Sigmoid colon (tissue), 7 donors: ENCODE data around the gene RAB12. TPM values are rescaled to one million over a fixed set of nuclear protein-coding genes. Genes with fewer than 3 reads are reported as not detected.

Experiments used
- DNase-seq: peaks from one replicate; pipeline ENCODE4 v3.0.0-alpha.2; 2019
- H3K27ac ChIP-seq, 4 donors: fragments of 200-600 bp; sonication (generic); one replicate each; pipeline ENCODE4 v1.5.1; 2016 to 2019; ENCODE audit warnings: mild to moderate bottlenecking in 1 of 4
- H3K27me3 ChIP-seq, 3 donors: fragments of 200-600 bp; sonication (generic); one replicate each; pipeline ENCODE4 v1.5.1; 2019; ENCODE audit warnings: mild to moderate bottlenecking in 1 of 3
- H3K36me3 ChIP-seq, 4 donors: fragments of 200-600 bp; sonication (generic); one replicate each; pipeline ENCODE4 v1.5.1; 2016 to 2019
- H3K4me1 ChIP-seq, 4 donors: fragments of 200-600 bp; sonication (generic); one replicate each; pipeline ENCODE4 v1.5.1; 2017 to 2019
- H3K4me3 ChIP-seq, 4 donors: fragments of 200-600 bp; sonication (generic); one replicate each; pipeline ENCODE4 v1.5.1; 2017 to 2019; ENCODE audit warnings: mild to moderate bottlenecking in 2 of 4, moderate library complexity in 1 of 4
- H3K9me3 ChIP-seq, 4 donors: fragments of 200-600 bp in 3 of 4; sonication (generic) in 3 of 4; one replicate each; pipeline versions ENCODE4 v1.5.1 to v1.6.1; 2013 to 2019
- EP300 ChIP-seq, 4 donors: sonication (generic); formaldehyde crosslinking; IDR thresholded peaks; one replicate each; pipeline ENCODE4 v1.6.1; 2017; ENCODE audit warnings: antibody characterized with exemption in 4 of 4
- POLR2A ChIP-seq, 2 donors: fragments of 450-650 bp; IDR thresholded peaks; one replicate each; pipeline ENCODE4 v1.6.1; 2016; ENCODE audit warnings: antibody characterized with exemption in 2 of 2, mild to moderate bottlenecking in 2 of 2, moderate library complexity in 2 of 2
- POLR2AphosphoS5 ChIP-seq, 4 donors: sonication (generic); formaldehyde crosslinking; IDR thresholded peaks; one replicate each; pipeline ENCODE4 v1.6.1; 2017; ENCODE audit warnings: antibody characterized with exemption in 4 of 4
- WGBS, 2 donors: extraction: QIAGEN DNeasy Blood & Tissue Kit; methylation state at CpG; one replicate each; pipeline ENCODE4 v1.1.7; 2013; 5-methylcytosine and 5-hydroxymethylcytosine counted together
- intact Hi-C: fragments of 100-400 bp; cut with DNase I; formaldehyde crosslinking; loops from one replicate; pipeline ENCODE4 v1.15.1; 2023
- polyA plus RNA-seq, 3 donors: library from polyadenylated mRNA; stranded (reverse); fragments of 200-250 nt; gene quantifications; one replicate each; pipeline ENCODE4 v1.2.3, GENCODE V29; 2013
- total RNA-seq, 4 donors: library from RNA; depleted of rRNA; stranded (reverse); fragments of >200 nt; gene quantifications; one replicate each; pipeline ENCODE4 v1.1.0, GENCODE V29; 2016
- TF ChIP-seq, protein P1 (sequence below), 4 experiments: fragments of 450-650 bp in 3 of 4; fragments of 200-600 bp in 1 of 4; IDR thresholded peaks; one replicate each; pipeline ENCODE4 v1.5.1; 2016 to 2019; ENCODE audit warnings: antibody characterized with exemption in 4 of 4, mild to moderate bottlenecking in 3 of 4, moderate library complexity in 2 of 4
- donor health status: healthy with polysubstance abuse.
- donor health status: Bipolar disorder and iron deficiency.
- donor health status: healthy.

RAB12 gene, protein sequence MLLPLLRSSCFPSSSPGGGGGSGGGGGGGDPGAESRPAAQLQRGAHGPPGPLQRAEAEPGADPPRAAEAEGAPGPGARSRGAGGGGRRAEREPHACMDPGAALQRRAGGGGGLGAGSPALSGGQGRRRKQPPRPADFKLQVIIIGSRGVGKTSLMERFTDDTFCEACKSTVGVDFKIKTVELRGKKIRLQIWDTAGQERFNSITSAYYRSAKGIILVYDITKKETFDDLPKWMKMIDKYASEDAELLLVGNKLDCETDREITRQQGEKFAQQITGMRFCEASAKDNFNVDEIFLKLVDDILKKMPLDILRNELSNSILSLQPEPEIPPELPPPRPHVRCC
- total RNA-seq (10 to 100 TPM; 69.5 to 87.8 (median 77.6) TPM), polyA plus RNA-seq (10 to 100 TPM in 2 of 3 donors, 1 to 10 TPM in 1; 9.2 to 16.2 (median 14.4) TPM)

DNA sequence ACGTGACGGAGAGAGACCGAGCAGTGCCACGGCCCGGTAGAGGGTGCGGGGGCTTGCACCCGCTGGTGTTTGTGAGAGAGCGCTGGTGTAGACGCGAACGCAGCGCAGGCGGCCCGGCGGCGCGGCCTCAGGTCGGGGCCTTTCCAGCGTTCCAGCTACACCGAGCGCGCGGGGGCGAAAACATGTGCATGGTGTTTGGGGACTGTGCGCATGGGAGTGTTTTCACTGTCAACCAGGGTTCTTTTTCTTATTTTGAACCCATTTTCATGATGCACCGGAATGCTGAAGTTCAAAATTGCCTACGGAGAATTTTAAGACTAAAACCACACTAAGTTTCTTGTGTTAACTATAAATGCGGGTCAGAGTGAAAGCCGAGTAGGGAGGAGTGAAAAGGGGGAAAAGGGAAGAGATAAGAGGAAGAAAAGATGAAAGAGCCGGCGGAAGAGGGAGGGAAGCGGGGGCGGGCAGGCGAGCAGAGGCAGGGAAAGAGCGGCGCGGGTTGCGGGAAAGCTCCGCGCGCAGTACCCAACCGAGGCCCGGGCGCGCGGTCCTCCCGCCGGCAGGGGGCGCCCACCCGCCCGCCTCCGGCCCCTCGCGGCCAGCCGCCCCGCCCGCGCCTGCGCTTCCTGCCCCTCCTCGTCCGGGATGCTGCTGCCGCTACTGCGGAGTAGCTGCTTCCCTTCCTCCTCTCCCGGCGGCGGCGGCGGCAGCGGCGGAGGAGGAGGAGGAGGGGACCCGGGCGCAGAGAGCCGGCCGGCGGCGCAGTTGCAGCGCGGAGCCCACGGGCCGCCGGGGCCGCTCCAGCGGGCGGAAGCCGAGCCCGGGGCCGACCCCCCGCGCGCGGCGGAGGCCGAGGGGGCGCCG is at the start of gene RAB12:
TSS of gene RAB12 (plus strand) at position 643 of the 864 bp plus-strand sequence. CDS start at position 646, 3 bp downstream.
- Histone ChIP-seq H3K36me3 (no peaks in the 10 kb centered on the region), H3K27ac (peak within 1 kb of the TSS; percentile 85 to 93 (median 87)), H3K9me3 (no peaks in the 10 kb centered on the region), H3K4me3 (peak within 1 kb of the TSS; percentile 73 to 95 (median 85)), H3K4me1 (peaks cover 0 to 56% (median 44%) of the 10 kb centered on the region in 4 donors), H3K27me3 (no peaks in the 10 kb centered on the region)
- intact Hi-C loops, result no loop called here
- 3 to 5% methylated on average over 95 of the region's 95 CpGs for WGBS, 2 donors
- peak; percentile 66 to 92 (median 85) for TF ChIP-seq POLR2AphosphoS5 (IDR thresholded peaks at IDR 0.05)
- TF ChIP-seq EP300 (IDR thresholded peaks at IDR 0.05), result no peak
- TF ChIP-seq, protein P1, sequence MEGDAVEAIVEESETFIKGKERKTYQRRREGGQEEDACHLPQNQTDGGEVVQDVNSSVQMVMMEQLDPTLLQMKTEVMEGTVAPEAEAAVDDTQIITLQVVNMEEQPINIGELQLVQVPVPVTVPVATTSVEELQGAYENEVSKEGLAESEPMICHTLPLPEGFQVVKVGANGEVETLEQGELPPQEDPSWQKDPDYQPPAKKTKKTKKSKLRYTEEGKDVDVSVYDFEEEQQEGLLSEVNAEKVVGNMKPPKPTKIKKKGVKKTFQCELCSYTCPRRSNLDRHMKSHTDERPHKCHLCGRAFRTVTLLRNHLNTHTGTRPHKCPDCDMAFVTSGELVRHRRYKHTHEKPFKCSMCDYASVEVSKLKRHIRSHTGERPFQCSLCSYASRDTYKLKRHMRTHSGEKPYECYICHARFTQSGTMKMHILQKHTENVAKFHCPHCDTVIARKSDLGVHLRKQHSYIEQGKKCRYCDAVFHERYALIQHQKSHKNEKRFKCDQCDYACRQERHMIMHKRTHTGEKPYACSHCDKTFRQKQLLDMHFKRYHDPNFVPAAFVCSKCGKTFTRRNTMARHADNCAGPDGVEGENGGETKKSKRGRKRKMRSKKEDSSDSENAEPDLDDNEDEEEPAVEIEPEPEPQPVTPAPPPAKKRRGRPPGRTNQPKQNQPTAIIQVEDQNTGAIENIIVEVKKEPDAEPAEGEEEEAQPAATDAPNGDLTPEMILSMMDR (IDR thresholded peaks at IDR 0.05), result peak in 2 of 4 experiments; percentile 40 to 72
- TF ChIP-seq POLR2A (IDR thresholded peaks at IDR 0.05), result no peak
- peak; percentile 94 for DNase-seq

- no peaks in the 10 kb centered on the region for H3K27me3 ChIP-seq
- no peak for DNase-seq
- 46 to 65% methylated on average over 4 of the region's 4 CpGs for WGBS, 2 donors
- no peak for TF ChIP-seq POLR2AphosphoS5 (IDR thresholded peaks at IDR 0.05)
- TF ChIP-seq POLR2A (IDR thresholded peaks at IDR 0.05), result no peak
- TF ChIP-seq, protein P1 (IDR thresholded peaks at IDR 0.05), result no peak
- no peak for TF ChIP-seq EP300 (IDR thresholded peaks at IDR 0.05)
- H3K4me1 ChIP-seq, result no peaks in the 10 kb centered on the region
- H3K9me3 ChIP-seq, result no peaks in the 10 kb centered on the region
- intact Hi-C loops, result no loop called here
- H3K36me3 ChIP-seq, result no peaks in the 10 kb centered on the region
- no peak overlapping the region for H3K4me3 ChIP-seq
- no peak overlapping the region for H3K27ac ChIP-seq
These were observed 49.5 kb upstream of the RAB12 start for GRCh38 chr18:8559612-8560186.

GRCh38 chr18:8561123-8561910 is 47.9 kb upstream of the RAB12 start:
- H3K27me3 ChIP-seq, result no peaks in the 10 kb centered on the region
- no peaks in the 10 kb centered on the region for H3K36me3 ChIP-seq
- no peaks in the 10 kb centered on the region for H3K4me1 ChIP-seq
- 79 to 85% methylated on average over 8 of the region's 8 CpGs for WGBS, 2 donors
- intact Hi-C loops, result no loop called here
- no peak for DNase-seq
- H3K9me3 ChIP-seq, result no peaks in the 10 kb centered on the region
- no peak overlapping the region for H3K4me3 ChIP-seq
- no peak overlapping the region for H3K27ac ChIP-seq
- TF ChIP-seq POLR2AphosphoS5 (IDR thresholded peaks at IDR 0.05), result no peak
- no peak for TF ChIP-seq POLR2A (IDR thresholded peaks at IDR 0.05)
- TF ChIP-seq, protein P1 (IDR thresholded peaks at IDR 0.05), result no peak
- TF ChIP-seq EP300 (IDR thresholded peaks at IDR 0.05), result no peak

DNA sequence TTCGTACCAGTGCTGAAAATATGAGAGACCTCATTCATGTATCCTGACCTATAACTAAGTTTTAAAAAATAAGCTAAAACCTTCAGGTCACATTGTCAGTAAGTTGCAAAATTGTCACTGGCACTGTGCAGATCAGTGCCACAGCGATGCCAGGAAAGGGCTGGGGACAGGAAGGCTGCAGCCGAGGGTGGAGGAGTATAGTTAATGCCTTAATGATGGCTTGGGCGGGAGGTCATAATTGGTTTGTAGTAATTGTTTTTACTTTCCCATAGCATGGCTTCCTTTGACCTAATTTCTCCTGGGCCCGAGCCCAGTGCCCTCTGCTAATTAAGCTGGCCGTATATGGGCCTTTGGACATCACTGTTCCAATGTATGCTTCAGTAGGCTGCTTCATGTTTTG is 47.2 kb upstream of the RAB12 start:
- TF ChIP-seq POLR2AphosphoS5 (IDR thresholded peaks at IDR 0.05), result no peak
- TF ChIP-seq, protein P1 (IDR thresholded peaks at IDR 0.05), result no peak
- H3K36me3 ChIP-seq, result no peaks in the 10 kb centered on the region
- H3K27ac ChIP-seq, result no peak overlapping the region
- H3K27me3 ChIP-seq, result no peaks in the 10 kb centered on the region
- 50 to 81% methylated on average over 6 of the region's 6 CpGs for WGBS, 2 donors
- DNase-seq, result no peak
- H3K4me1 ChIP-seq, result no peaks in the 10 kb centered on the region
- intact Hi-C loops, result no loop called here
- no peaks in the 10 kb centered on the region for H3K9me3 ChIP-seq
- H3K4me3 ChIP-seq, result no peak overlapping the region
